ENCODE measurements around the gene ABTB2. TPM values are rescaled to one million over a fixed set of nuclear protein-coding genes. Genes with fewer than 3 reads are reported as not detected.

The ABTB2 gene
- total RNA-seq, 4 donors from 2014 or later = 5.0 to 44.1 (median 33.0) TPM

DNA sequence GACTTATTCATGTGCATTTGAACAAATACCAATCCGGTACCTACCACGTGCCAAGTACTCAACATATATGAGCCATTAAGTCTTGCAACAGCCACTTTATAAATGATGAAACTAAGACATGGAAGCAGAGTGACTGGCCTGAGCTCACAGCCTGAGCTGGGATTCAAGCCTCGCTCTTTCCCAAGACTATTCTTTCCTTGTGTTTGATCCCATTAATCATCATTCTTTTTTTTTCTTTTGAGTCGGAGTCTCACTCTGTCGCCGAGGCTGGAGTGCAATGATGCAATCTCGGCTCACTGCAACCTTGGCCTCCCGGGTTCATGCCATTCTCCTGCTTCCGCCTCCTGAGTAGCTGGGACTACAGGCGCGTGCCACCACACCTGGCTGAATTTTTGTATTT, 119.3 kb downstream of the ABTB2 start:
- H3K4me3 ChIP-seq = no peak overlapping the region
- peaks cover 0 to 34% (median 8%) of the 10 kb centered on the region in 4 donors for H3K4me1 ChIP-seq
- H3K36me3 ChIP-seq = no peaks in the 10 kb centered on the region
- no peak for TF ChIP-seq CTCF (IDR thresholded peaks at IDR 0.05)
- no peak for TF ChIP-seq POLR2A (IDR thresholded peaks at IDR 0.05)
- no peak overlapping the region for H3K27ac ChIP-seq
- no peaks in the 10 kb centered on the region for H3K9me3 ChIP-seq
- no peaks in the 10 kb centered on the region for H3K27me3 ChIP-seq
- no peak for DNase-seq

DNA sequence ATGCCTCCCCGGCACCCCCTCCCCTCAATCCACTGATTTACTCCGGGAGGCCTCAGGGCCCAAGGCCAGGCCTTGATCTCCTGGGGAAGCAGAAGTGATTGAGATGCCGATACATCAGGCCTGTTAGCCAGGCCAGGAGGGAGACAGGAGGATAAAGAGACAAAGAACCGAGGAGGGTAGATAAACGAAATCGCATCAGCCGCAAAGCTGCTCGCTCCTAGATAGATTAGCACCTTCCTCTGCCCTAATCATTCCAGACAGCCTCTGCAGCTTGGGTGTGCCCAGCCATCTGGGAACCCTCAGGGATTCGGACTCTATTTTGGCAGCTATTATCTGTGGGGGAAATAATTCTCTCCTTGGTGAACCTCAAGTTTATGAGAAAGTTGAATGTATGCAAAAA, 121.2 kb downstream of the ABTB2 start:
- H3K36me3 ChIP-seq = no peaks in the 10 kb centered on the region
- no peaks in the 10 kb centered on the region for H3K9me3 ChIP-seq
- no peaks in the 10 kb centered on the region for H3K27me3 ChIP-seq
- no peak overlapping the region for H3K27ac ChIP-seq
- DNase-seq = no peak
- TF ChIP-seq CTCF (IDR thresholded peaks at IDR 0.05) = no peak
- no peak for TF ChIP-seq POLR2A (IDR thresholded peaks at IDR 0.05)
- H3K4me3 ChIP-seq = no peak overlapping the region
- peaks cover 0 to 21% (median 8%) of the 10 kb centered on the region in 4 donors for H3K4me1 ChIP-seq

- Histone ChIP-seq H3K27ac (no peak overlapping the region), H3K4me1 (peaks cover 0 to 21% (median 8%) of the 10 kb centered on the region in 4 donors), H3K4me3 (no peak overlapping the region), H3K36me3 (no peaks in the 10 kb centered on the region), H3K27me3 (no peaks in the 10 kb centered on the region), H3K9me3 (no peaks in the 10 kb centered on the region)
- DNase-seq = no peak
- TF ChIP-seq CTCF (IDR thresholded peaks at IDR 0.05) (no peak), POLR2A (IDR thresholded peaks at IDR 0.05) (no peak)
Measured at GRCh38 chr11:34235591-34236071, 122.2 kb downstream of the ABTB2 start.

GRCh38 chr11:34235189-34235588, 122.6 kb downstream of the ABTB2 start:
- TF ChIP-seq POLR2A (IDR thresholded peaks at IDR 0.05) (no peak), CTCF (IDR thresholded peaks at IDR 0.05) (no peak)
- H3K27me3 ChIP-seq = no peaks in the 10 kb centered on the region
- H3K4me1 ChIP-seq = peaks cover 0 to 21% (median 8%) of the 10 kb centered on the region in 4 donors
- DNase-seq = no peak
- H3K36me3 ChIP-seq = no peaks in the 10 kb centered on the region
- no peaks in the 10 kb centered on the region for H3K9me3 ChIP-seq
- H3K4me3 ChIP-seq = no peak overlapping the region
- peak overlapping the region in 3 of 4 donors; percentile 49 to 72 (median 57) for H3K27ac ChIP-seq

DNA sequence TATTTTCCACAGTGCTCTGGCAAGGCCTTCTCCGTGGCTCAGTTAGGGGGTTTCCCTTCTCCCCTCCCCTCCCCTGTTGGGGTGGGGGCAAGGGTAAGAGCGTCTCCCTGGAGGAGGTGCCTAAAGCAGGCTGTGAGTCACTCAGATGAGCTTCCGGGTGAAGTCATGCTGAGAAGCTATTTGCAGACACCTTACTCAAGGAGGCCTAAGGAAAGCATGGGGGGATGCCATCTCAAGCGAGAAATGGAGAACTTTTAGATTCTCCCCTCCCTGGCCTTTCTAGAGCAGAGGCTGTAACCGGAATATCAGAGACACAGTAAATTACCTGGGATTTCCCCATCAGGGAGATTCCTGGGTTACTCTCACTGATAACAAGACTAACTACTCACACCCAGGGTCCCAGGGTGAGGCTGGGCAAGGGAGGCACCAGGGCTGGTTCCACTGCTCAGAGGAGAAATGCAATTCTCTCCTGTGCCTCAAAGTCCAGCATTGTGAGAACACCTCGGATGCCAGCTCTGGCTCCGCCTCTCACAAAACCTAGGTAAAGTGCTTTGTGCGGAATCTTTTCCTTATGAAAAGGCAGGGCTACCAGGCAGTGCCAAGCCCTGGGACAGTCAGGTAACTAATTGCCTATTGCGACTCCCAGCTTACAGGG, 123.6 kb downstream of the ABTB2 start:
- peak; percentile 33 to 89 (median 80) for DNase-seq
- Histone ChIP-seq H3K36me3 (no peaks in the 10 kb centered on the region), H3K27ac (peak overlapping the region in 3 of 4 donors; percentile 49 to 84 (median 72)), H3K4me3 (no peak overlapping the region), H3K27me3 (no peaks in the 10 kb centered on the region), H3K4me1 (peaks cover 0 to 21% (median 8%) of the 10 kb centered on the region in 4 donors), H3K9me3 (no peaks in the 10 kb centered on the region)
- no peak for TF ChIP-seq CTCF (IDR thresholded peaks at IDR 0.05)
- peak; percentile 39 to 74 for TF ChIP-seq POLR2A (IDR thresholded peaks at IDR 0.05)

Measured in Peyer's patch (tissue), 4 donors.